Middle frontal gyrus (tissue), 1 donor: Measurements from ENCODE around the gene TRMT2B.
A peak's percentile ranks its signal among the peaks of the same experiment; 100 is the strongest.
"Not testable (repeated sequence)": the region's sequence is repeated elsewhere in the genome, so short reads cannot be mapped to it uniquely, and the experiment has no call there.

Experiments used
- DNase-seq: peaks from one replicate; pipeline ENCODE4 v3.0.0-alpha.2; 2015; ENCODE audit warnings: low spot score; ENCODE audit errors: extremely low spot score

TRMT2B gene

GRCh38 chrX:101009090-101009489, 42.8 kb downstream of the TRMT2B start:
- DNase-seq, result no peak

- no peak for DNase-seq
These were observed 52.5 kb downstream of the TRMT2B start for GRCh38 chrX:100999451-100999850.

- DNase-seq, result peak; percentile 9
These were observed 56.4 kb downstream of the TRMT2B start for GRCh38 chrX:100995469-100995868.

GRCh38 chrX:100994352-100995281, 57.3 kb downstream of the TRMT2B start:
- DNase-seq, result no peak

GRCh38 chrX:100990139-100990538, 61.8 kb downstream of the TRMT2B start:
- no peak for DNase-seq

GRCh38 chrX:100984818-100985217, 67.1 kb downstream of the TRMT2B start:
- no peak for DNase-seq

- not testable (repeated sequence) for DNase-seq
These were observed 70.4 kb downstream of the TRMT2B start for GRCh38 chrX:100981498-100981845.

- no peak for DNase-seq
These were observed 71.1 kb downstream of the TRMT2B start for GRCh38 chrX:100980608-100981497.

GRCh38 chrX:100979881-100980607, 71.9 kb downstream of the TRMT2B start:
- DNase-seq, result no peak

- no peak for DNase-seq
These were observed 75.7 kb downstream of the TRMT2B start for GRCh38 chrX:100976211-100976610.

GRCh38 chrX:100975212-100975611, 76.7 kb downstream of the TRMT2B start:
- DNase-seq, result no peak

- DNase-seq, result no peak
These were observed 78.5 kb downstream of the TRMT2B start for GRCh38 chrX:100973411-100973810.

- no peak for DNase-seq
These were observed 82.0 kb downstream of the TRMT2B start for GRCh38 chrX:100969936-100970335.

- DNase-seq, result no peak
These were observed 82.5 kb downstream of the TRMT2B start, which contains the start of gene ARL13A for GRCh38 chrX:100969408-100969807. Gene ARL13A, plus strand, starts transcription at chrX:100969708. Its CDS starts 3,982 bp downstream, at chrX:100973690.

- no peak for DNase-seq
These were observed 87.5 kb downstream of the TRMT2B start for GRCh38 chrX:100964362-100964761.

GRCh38 chrX:100962811-100963210, 89.1 kb downstream of the TRMT2B start:
- no peak for DNase-seq
